GM21367 (cell line): ENCODE measurements around the gene THOC6.

Experiments
- ATAC-seq: cut with Tn5 transposase; IDR thresholded peaks from one replicate; pipeline ENCODE4 v1.9.1; 2021; ENCODE audit not compliant: unreplicated experiment

The THOC6 gene

GRCh38 chr16:3014971-3015370, 8.9 kb upstream of the THOC6 start:
- no peak for ATAC-seq

- no peak for ATAC-seq
Measured at GRCh38 chr16:3015865-3016521, 7.8 kb upstream of the THOC6 start.

GRCh38 chr16:3017344-3017743, 6.5 kb upstream of the THOC6 start:
- ATAC-seq = no peak

- no peak for ATAC-seq
Measured at GRCh38 chr16:3017794-3018506, 5.9 kb upstream of the THOC6 start, which contains the start of gene CLDN6. CLDN6 (minus strand) TSS chr16:3018183; CDS start chr16:3016021, 2,162 bp downstream.

- no peak for ATAC-seq
Measured at GRCh38 chr16:3019594-3020246, 4.1 kb upstream of the THOC6 start.

GRCh38 chr16:3020247-3020603, 3.6 kb upstream of the THOC6 start, which contains the start of gene TNFRSF12A:
TNFRSF12A (plus strand) TSS chr16:3020368; CDS start chr16:3020398, 30 bp downstream.
- no peak for ATAC-seq

- ATAC-seq = no peak
Measured at GRCh38 chr16:3020604-3021448, 3.0 kb upstream of the THOC6 start.

- ATAC-seq = no peak
Measured at GRCh38 chr16:3021449-3022207, 2.2 kb upstream of the THOC6 start.

GRCh38 chr16:3022208-3022683, 1.6 kb upstream of the THOC6 start:
- ATAC-seq = no peak

GRCh38 chr16:3022684-3023414, 986 bp upstream of the THOC6 start:
- no peak for ATAC-seq

GRCh38 chr16:3023415-3023668, 493 bp upstream of the THOC6 start:
- ATAC-seq = no peak

GRCh38 chr16:3025032-3026002, 1.5 kb downstream of the THOC6 start:
- ATAC-seq = no peak

GRCh38 chr16:3026003-3026378, 2.2 kb downstream of the THOC6 start:
- no peak for ATAC-seq

- ATAC-seq = no peak
Measured at GRCh38 chr16:3026609-3027488, 3.0 kb downstream of the THOC6 start.

- no peak for ATAC-seq
Measured at GRCh38 chr16:3027489-3027795, 3.6 kb downstream of the THOC6 start.

GRCh38 chr16:3027983-3028715, 4.3 kb downstream of the THOC6 start:
- no peak for ATAC-seq

GRCh38 chr16:3028716-3029319, 5.0 kb downstream of the THOC6 start:
- no peak for ATAC-seq
